GM04503 (cell line): ENCODE data around the gene NACA2.
"Not testable (repeated sequence)": the region's sequence is repeated elsewhere in the genome, so short reads cannot be mapped to it uniquely, and the experiment has no call there.

Experiments used
- DNase-seq: peaks from one replicate; pipeline ENCODE4 v3.0.0-alpha.2; 2012; ENCODE audit warnings: low read depth

Gene NACA2

DNA sequence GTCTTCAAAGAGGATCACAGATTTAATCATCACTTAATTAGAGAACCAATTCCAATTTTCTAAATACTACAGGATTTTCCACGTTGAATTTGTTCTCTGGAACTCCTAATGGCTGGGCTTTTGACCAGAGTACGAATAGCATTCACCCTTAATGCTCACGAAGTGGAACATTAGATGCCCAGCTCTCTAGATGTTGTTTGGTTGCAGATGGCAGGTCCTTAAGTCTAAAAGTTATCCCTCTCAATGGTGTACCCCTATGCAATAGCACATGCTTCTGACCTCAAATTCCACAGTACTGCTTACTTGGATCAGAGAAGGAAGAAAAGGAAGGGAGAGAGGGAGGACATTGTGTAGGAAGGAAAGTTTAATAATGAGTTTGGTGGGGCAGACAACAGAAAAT is 8.6 kb upstream of the NACA2 start:
- no peak for DNase-seq

DNA sequence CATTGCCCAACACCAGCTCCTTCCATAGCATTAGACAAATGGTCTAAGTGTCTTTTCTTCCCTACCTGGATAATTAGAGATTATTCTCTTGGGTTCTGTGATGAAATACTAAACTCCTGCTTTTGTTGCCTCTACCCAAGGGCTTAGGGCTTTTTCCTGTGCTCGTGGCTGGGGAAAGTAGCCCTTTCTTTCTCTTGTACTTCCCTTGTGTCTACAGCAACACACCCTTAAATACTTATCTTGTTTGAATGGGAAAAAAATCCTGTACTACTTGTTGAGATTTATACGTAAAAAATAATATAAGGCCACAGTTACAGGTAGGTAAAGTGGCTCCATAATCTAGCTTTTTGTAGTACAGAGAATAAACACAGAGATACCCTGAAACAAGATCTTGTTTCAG is 7.0 kb upstream of the NACA2 start:
- no peak for DNase-seq

- DNase-seq, result no peak
Measured at GRCh38 chr17:61597607-61598006, 6.6 kb upstream of the NACA2 start.

DNA sequence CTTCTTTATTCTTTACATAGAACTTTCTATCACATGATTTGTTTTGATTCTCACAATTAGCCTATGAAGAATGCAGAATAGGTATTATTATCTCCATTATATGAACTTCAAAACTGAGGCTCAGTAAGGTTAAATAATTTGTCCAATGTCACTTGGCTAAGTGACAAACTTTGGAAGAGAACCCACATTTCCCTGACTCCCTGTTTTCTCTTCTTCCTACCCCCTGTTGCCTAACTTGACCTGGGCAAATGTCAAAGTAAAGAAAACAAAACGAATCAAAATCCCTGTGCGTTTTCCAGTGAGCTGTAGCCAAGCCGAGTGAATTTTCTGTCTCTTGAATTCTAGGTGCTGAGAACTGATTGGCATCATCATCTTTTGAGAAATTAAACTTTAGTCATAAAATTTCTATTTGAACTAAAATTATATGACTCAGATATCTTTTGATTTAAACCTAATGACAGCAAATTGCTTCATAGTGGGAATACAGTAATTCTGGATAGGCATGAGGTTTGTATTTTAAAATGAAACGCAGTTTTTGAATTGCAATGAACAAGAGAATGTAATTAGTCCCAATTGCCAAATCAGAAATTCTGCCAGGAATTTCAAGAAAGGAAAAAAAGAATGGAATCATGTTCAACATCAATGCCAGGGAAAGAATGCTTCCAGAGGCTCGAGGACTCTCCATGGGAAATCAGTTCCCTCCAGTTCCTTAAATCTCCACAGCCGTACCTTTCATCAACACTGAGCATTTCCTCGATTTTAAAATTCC is 4.6 kb upstream of the NACA2 start:
- no peak for DNase-seq

DNA sequence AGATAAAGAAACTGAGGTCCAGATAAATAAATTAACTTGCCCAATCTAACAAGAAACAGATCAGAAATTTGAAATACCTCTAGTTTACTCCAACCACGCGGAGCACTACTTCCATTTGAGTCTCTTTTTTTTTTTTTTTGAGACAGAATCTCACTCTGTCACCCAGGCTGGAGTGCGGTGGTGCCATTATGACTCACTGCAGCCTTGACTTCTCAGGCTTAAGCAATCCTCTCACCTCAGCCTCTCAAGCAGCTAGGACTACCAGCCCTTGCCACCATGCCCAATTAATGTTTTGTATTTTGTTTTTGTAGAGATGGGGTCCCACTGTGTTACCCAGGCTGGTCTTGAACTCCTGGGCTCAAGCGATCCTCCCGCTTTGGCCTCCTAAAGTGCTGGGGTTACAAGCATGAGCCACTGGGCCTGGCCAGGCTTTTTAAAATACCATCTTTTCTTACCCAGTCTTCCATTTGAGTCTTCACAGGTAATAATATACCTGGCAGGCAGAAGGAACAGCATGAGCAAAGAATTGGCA is 3.3 kb upstream of the NACA2 start:
- no peak for DNase-seq

- no peak for DNase-seq
Measured at GRCh38 chr17:61593426-61593825, 2.4 kb upstream of the NACA2 start.

DNA sequence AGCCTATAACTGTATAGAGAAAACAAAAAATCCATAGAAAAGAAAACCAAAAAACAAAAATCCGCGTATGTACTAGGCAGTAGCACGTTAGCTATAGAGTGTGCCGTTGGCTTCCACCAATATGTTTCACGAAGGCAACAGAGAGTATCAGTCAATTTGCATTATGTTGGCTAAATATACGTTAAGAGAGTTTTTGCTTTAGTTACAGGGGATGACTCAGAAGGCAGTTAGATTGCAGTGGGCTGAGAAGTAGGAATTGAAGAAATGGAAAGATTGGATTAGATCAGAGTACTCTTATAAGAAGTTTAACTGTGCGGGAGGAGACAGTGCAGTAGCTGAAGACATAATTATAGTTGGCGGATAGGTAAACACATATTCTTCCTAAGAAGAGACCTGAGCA is 911 bp upstream of the NACA2 start:
- DNase-seq, result no peak

DNA sequence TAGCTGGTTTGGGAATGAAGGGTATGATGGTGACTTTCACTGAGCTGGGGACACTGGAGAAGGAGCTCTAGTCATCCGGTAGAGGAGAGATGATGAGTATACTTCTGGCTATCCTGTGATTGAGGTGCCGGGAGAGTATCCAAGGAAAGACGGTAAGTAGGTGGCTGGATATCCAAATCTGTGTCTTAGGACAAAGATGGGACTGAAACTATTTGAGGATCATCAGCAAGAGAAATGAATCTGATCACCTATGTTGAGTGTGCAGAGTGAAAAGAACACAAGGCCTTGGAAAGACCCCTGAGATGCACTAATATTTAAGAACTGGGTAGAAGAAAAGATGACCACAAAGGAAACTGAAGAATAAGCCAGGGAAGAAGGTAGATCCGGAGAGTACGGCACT is 1.0 kb downstream of the NACA2 start:
- DNase-seq, result no peak

DNA sequence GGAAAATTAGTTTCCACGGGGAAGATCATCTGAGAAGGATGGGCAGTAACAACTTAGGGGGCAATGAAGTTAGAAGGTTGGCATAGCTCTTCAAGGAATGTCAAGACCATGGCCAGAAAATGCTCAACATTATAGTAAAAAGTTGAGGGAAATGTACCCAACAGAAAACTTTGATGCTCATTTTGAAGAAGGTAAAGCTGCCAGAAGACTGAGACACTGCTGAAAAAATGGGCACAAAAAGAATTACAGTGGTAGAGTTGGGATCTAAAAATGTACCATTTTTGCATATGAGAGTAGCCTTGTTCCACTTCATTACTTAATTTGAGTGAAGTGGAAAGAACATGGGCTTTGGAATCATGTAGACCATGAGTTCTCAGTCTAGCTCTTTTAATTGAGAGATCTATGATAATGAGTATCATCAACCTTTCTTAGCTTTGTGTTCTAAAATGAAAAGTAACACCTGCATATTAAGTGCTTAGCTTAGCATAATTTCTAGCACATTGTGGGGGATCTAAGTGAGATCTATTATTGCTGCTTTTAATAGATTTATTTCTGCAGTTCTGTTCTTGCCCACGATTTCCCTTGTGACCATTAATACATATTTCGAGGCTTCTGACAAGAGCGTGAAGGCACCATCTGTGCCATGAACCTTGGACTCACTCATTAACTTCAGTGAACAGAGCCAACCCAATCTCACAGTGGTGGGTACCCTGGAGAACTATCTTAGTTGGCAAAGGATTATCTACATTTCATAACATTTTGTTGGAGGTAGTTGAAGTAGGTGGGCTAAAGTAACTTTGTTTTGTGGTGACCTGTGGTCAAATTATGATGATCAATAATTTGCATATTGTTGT is 3.0 kb downstream of the NACA2 start:
- no peak for DNase-seq

DNA sequence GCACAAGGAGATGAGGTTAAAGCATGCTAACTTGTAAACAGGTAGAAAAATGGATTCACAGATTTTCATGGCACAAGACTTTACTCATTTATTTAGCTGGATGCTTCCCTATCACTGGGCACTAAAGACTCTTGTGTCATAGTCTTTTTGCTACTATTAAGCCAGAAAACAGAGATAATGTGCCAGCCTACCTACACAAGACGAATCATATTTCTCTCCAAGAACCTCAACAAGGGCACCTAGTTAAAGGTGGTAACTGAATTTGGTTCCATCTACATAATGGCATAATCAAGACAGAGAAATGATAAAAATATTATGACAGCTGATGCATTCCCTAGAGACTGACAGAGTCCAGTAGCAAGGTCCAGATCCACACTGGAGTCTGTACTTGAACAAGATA is 3.8 kb downstream of the NACA2 start:
- no peak for DNase-seq

GRCh38 chr17:61586622-61587021 is 4.4 kb downstream of the NACA2 start:
- DNase-seq, result not testable (repeated sequence)

DNA sequence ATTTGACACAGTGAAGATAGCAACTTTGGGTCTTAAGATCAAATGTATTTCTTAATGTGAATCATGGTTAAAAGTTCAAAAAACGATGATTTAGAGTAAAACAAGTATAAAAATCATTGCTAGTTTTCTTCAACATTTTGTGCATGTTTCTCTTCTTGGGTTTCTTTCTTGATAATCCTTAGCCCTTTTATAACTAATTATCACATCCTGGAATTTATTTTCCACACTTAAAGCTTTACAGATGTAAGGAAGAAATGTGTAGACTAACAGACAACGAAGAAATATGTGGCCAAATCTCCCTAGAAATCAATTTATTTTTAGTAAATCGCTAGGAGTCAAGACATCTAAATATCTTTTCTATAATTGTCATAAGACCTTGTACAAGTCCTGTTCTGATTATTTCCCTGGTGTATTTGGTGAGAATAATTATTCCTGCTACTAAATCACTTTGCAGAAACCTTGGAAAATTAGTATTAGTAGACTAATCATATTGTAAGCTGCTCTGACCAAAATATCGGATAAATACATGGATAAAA is 4.9 kb downstream of the NACA2 start:
- DNase-seq, result no peak

DNA sequence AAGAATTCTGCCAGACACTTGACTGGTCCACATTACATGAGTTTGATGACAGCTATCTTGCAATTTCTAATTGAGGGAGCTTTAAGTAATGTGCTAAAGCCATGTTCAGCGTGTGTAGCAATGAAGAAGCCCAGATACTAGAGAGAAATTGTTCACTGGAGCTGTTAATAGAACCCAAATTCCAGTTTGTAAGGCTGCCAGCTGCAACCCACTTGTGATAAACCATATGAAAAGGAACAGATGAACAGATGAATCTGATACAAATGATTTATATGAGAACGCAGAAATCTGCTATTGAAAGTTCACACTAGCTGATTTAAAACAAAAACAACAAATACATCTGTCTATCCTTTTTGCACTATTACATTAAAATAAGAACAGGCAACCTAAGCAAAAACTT is 6.2 kb downstream of the NACA2 start:
- no peak for DNase-seq

GRCh38 chr17:61584266-61584665 is 6.8 kb downstream of the NACA2 start:
- DNase-seq, result no peak

- DNase-seq, result no peak
Measured at GRCh38 chr17:61583660-61584264, 7.3 kb downstream of the NACA2 start.

GRCh38 chr17:61583242-61583641 is 7.8 kb downstream of the NACA2 start:
- peak; percentile 35 for DNase-seq

GRCh38 chr17:61582593-61582992 is 8.4 kb downstream of the NACA2 start:
- DNase-seq, result no peak

DNA sequence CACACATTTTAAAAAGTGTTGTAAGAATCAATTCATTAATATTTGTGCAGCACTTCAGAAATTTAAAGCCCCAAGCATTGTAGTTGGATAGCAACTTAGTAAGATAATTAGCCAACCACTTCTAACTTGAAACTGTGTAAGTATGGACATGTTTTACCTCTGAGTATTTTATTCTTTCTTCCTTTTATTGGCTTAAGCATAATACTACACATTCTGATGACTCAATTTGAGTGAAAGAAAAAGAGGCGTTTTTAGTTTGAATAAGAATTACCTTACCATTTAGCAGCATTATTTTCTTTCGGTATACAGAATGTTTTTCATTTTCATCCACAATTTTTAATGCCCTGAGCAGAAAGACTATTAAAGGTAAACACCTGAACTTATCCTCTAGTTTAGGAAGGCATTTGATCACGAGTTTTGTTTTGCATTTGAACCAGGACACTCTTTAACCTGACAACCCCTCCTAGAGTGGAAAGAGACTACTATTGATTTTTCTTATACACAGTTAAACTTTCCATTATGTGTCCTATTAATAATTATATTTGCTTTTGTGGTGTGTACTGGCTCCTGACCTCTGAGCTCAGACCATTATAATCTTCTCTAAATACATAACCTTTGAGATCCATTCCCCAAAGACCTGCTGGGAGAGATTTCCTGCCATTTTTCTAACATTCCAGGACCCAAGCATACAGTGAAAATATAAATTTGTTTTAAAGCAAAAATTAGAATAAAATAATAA is 9.2 kb downstream of the NACA2 start:
- no peak for DNase-seq

DNA sequence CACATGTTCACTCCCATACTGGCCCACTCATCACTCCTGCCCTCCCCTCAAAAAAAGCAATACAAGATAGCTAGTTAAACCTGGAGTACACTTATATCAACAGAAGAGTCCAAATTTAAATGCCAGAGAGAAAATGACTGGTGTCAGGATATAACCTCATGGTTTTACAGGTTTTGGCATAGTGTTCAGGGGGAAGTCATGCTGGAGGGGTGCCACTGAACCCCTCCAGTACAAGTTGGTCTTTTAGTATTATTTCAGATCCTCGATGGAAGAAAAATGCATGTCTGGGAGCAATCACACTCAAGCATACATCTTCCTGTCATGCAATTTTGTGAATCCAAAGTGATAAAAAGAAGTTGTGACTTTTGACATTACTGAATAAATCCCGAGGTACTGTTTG is 10.5 kb downstream of the NACA2 start:
- no peak for DNase-seq

DNA sequence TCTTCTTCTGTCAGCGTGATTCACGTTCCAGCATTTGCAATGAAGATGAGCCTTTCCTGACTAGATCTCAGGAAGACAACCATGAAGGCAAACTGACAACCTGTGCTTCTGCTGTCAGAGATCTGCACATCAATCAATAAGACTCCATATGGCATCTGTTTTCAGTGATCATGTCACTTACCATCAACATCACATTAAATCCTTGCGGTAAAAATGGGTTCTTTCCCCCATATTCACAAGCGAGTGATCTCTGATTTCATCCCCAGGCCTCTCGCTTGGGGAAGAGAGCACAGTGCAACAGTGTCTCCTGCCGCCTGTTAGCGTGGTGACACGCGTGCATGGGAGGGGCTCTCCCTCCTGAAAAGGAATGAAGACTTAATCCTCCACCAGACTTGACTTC is 11.1 kb downstream of the NACA2 start:
- DNase-seq, result no peak

GRCh38 chr17:61579347-61579746 is 11.7 kb downstream of the NACA2 start:
- DNase-seq, result no peak

GRCh38 chr17:61578645-61579044 is 12.4 kb downstream of the NACA2 start:
- no peak for DNase-seq
